Measurements from ENCODE around the gene ETV6. TPM values are rescaled to one million over a fixed set of nuclear protein-coding genes. Genes with fewer than 3 reads are reported as not detected.
A peak's percentile ranks its signal among the peaks of the same experiment; 100 is the strongest.

ETV6 gene
- total RNA-seq, 6 experiments from 2014 or later: 7.2 to 28.3 (median 11.0) TPM

- ATAC-seq: peak; percentile 59 to 70 (median 64)
Measured at GRCh38 chr12:11798856-11799501, 149.5 kb downstream of the ETV6 start.

GRCh38 chr12:11799502-11799873, 150.0 kb downstream of the ETV6 start:
- TF ChIP-seq POLR2A (IDR thresholded peaks at IDR 0.05) (no peak), CTCF (IDR thresholded peaks at IDR 0.05) (no peak)
- Histone ChIP-seq H3K4me1 (no peaks in the 10 kb centered on the region), H3K27me3 (no peaks in the 10 kb centered on the region), H3K27ac (no peak overlapping the region), H3K4me3 (no peak overlapping the region), H3K9me3 (no peaks in the 10 kb centered on the region), H3K36me3 (no peaks in the 10 kb centered on the region)
- ATAC-seq: no peak
- 72% methylated on average over 8 of the region's 8 CpGs for WGBS (ENCODE audit: insufficient coverage, low coverage, low lambda C conversion rate, missing lambda C conversion rate)
- intact Hi-C loops (cut with DNase I): no loop called here
- DNase-seq: no peak

More at GRCh38 chr12:11798856-11799501, 149.5 kb downstream of the ETV6 start:
- 26% methylated on average over 4 of the region's 4 CpGs for WGBS (ENCODE audit: insufficient coverage, low coverage, low lambda C conversion rate, missing lambda C conversion rate)
- H3K4me3 ChIP-seq: no peak overlapping the region
- intact Hi-C loops (cut with DNase I): no loop called here
- H3K9me3 ChIP-seq: no peaks in the 10 kb centered on the region
- no peaks in the 10 kb centered on the region for H3K4me1 ChIP-seq
- no peak overlapping the region for H3K27ac ChIP-seq
- TF ChIP-seq CTCF (IDR thresholded peaks at IDR 0.05) (no peak), POLR2A (IDR thresholded peaks at IDR 0.05) (no peak)
- H3K36me3 ChIP-seq: no peaks in the 10 kb centered on the region
- DNase-seq: no peak
- H3K27me3 ChIP-seq: no peaks in the 10 kb centered on the region

- H3K4me3 ChIP-seq: no peak overlapping the region
- TF ChIP-seq CTCF (IDR thresholded peaks at IDR 0.05) (no peak), POLR2A (IDR thresholded peaks at IDR 0.05) (no peak)
- 56% methylated on average over 5 of the region's 5 CpGs for WGBS (ENCODE audit: insufficient coverage, low coverage, low lambda C conversion rate, missing lambda C conversion rate)
- no peaks in the 10 kb centered on the region for H3K9me3 ChIP-seq
- intact Hi-C loops (cut with DNase I): no loop called here
- H3K4me1 ChIP-seq: no peaks in the 10 kb centered on the region
- no peaks in the 10 kb centered on the region for H3K36me3 ChIP-seq
- H3K27ac ChIP-seq: no peak overlapping the region
- DNase-seq (no peak), ATAC-seq (no peak)
- H3K27me3 ChIP-seq: no peaks in the 10 kb centered on the region
Measured at GRCh38 chr12:11801643-11802042, 152.2 kb downstream of the ETV6 start.

GRCh38 chr12:11804130-11804529, 154.7 kb downstream of the ETV6 start:
- WGBS (ENCODE audit: insufficient coverage, low coverage, low lambda C conversion rate, missing lambda C conversion rate): 91% methylated on average over 1 of the region's 1 CpG
- intact Hi-C loops (cut with DNase I): no loop called here
- Histone ChIP-seq H3K27me3 (no peaks in the 10 kb centered on the region), H3K36me3 (no peaks in the 10 kb centered on the region), H3K4me1 (no peaks in the 10 kb centered on the region), H3K9me3 (no peaks in the 10 kb centered on the region), H3K4me3 (no peak overlapping the region), H3K27ac (no peak overlapping the region)
- no peak for TF ChIP-seq POLR2A (IDR thresholded peaks at IDR 0.05)
- TF ChIP-seq CTCF (IDR thresholded peaks at IDR 0.05): no peak
- no peak for DNase-seq
- no peak for ATAC-seq

Data from right lobe of liver (tissue), 6 donors.